Ishikawa (cell line): Measurements from ENCODE around the gene PRPSAP2.

ENCODE experiments used
- CEBPB ChIP-seq: IDR thresholded peaks from 2 replicates; pipeline ENCODE4 v1.6.1; 2012
- FOXM1 ChIP-seq: IDR thresholded peaks from 2 replicates; pipeline ENCODE4 v1.6.1; 2012; ENCODE audit warnings: low read depth, borderline replicate concordance
- REST ChIP-seq: IDR thresholded peaks from 2 replicates; pipeline ENCODE4 v1.6.1; 2012; ENCODE audit warnings: low read depth, mild to moderate bottlenecking
- TCF12 ChIP-seq: IDR thresholded peaks from 2 replicates; pipeline ENCODE4 v1.6.1; 2012; ENCODE audit warnings: low read depth
- YY1 ChIP-seq: IDR thresholded peaks from 2 replicates; pipeline ENCODE4 v1.6.1; 2012; ENCODE audit warnings: low read depth

- TF ChIP-seq REST (no peak), FOXM1 (no peak), CEBPB (no peak), TCF12 (no peak), YY1 (no peak)
Measured at GRCh38 chr17:18976201-18976600, 118.3 kb downstream of the PRPSAP2 start.
